Tibial nerve (tissue), 3 donors: ENCODE measurements around the gene ZNF81.

Experiments
- CTCF ChIP-seq, 5 experiments: fragments of 200-600 bp in 3 of 5; fragments of 450-650 bp in 2 of 5; sonication (generic) in 3 of 5; IDR thresholded peaks; one replicate each; pipeline ENCODE4 v1.5.1; 2016 to 2019; ENCODE audit warnings: antibody characterized with exemption in 5 of 5, mild to moderate bottlenecking in 3 of 5, moderate library complexity in 2 of 5
- POLR2A ChIP-seq, 2 donors: fragments of 450-650 bp; IDR thresholded peaks; one replicate each; pipeline ENCODE4 v1.6.1; 2017; ENCODE audit warnings: antibody characterized with exemption in 2 of 2, mild to moderate bottlenecking in 2 of 2, moderate library complexity in 2 of 2

- no peak for TF ChIP-seq CTCF (IDR thresholded peaks at IDR 0.05)
- TF ChIP-seq POLR2A (IDR thresholded peaks at IDR 0.05), result no peak
These were observed 79.3 kb downstream of the ZNF81 start for GRCh38 chrX:47915886-47916493.
